ENCODE measurements around the gene WDR73.

Gene WDR73

DNA sequence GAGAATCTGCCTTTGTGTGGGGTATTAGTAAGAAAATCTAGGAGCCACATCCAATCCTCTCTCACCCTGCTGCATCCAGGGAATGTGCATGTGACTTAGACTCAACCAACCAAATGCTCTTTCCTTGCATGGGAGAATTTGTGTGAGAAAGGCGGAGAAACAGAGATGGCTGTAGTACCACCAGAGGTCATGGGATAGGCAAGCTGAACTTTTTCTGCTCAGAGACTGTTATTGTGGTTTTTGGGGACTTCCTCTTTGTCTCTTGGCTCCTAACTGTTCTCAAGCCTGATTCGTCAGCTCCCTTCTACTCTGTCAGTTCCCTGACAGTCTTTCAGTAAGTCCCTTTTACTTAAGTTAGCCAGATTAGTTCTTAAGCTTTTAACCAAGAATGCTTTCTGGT, 55.8 kb downstream of the WDR73 start:
- H3K4me3 ChIP-seq (ENCODE audit: low read length) = no peak overlapping the region
- DNase-seq (ENCODE audit: low read depth) = no peak
- TF ChIP-seq, protein P1, sequence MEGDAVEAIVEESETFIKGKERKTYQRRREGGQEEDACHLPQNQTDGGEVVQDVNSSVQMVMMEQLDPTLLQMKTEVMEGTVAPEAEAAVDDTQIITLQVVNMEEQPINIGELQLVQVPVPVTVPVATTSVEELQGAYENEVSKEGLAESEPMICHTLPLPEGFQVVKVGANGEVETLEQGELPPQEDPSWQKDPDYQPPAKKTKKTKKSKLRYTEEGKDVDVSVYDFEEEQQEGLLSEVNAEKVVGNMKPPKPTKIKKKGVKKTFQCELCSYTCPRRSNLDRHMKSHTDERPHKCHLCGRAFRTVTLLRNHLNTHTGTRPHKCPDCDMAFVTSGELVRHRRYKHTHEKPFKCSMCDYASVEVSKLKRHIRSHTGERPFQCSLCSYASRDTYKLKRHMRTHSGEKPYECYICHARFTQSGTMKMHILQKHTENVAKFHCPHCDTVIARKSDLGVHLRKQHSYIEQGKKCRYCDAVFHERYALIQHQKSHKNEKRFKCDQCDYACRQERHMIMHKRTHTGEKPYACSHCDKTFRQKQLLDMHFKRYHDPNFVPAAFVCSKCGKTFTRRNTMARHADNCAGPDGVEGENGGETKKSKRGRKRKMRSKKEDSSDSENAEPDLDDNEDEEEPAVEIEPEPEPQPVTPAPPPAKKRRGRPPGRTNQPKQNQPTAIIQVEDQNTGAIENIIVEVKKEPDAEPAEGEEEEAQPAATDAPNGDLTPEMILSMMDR (conservative IDR thresholded peaks at IDR 0.05; ENCODE audit: low read depth, low read length) = no peak

DNA sequence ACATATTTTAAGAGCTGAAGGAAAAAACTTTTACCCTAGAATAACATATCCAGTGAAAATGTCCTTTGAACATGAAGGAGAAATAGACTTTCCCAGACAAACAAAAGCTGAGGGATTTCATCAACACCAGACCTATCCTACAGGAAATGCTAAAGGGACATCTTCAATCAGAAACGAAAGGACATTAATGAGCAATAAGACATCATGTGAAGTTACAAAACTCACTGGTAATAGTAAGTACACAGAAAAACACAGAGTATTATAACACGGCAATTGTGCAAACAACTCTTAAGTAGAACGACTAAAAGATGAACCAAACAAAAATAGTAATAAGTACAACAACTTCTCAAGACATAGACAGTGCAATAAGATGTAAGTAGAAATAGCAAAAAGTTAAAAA, 56.8 kb downstream of the WDR73 start:
- H3K4me3 ChIP-seq (ENCODE audit: low read length) = no peak overlapping the region
- no peak for DNase-seq (ENCODE audit: low read depth)
- TF ChIP-seq, protein P1 (conservative IDR thresholded peaks at IDR 0.05; ENCODE audit: low read depth, low read length) = no peak

DNA sequence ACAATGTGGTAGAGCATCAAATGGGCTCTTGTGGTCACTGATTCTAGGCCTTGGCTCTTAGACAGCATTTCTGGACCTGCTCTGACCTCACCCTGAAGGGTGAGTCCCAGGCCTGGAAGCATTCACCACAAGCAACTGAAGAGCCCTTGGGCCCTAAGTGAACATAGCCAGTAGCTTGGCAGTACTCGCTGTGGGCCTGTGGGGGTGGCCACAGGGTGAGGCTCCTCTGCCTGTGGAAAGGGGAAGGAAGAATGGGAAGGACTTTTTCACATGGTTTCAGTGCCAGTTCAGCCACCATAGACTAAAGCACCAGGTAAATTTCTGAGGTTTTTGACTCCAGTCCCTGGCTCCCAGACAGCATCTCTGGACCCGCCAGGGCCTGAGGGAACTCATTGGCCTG, 58.4 kb downstream of the WDR73 start:
- H3K4me3 ChIP-seq (ENCODE audit: low read length) = no peak overlapping the region
- TF ChIP-seq, protein P1 (conservative IDR thresholded peaks at IDR 0.05; ENCODE audit: low read depth, low read length) = no peak
- no peak for DNase-seq (ENCODE audit: low read depth)

DNA sequence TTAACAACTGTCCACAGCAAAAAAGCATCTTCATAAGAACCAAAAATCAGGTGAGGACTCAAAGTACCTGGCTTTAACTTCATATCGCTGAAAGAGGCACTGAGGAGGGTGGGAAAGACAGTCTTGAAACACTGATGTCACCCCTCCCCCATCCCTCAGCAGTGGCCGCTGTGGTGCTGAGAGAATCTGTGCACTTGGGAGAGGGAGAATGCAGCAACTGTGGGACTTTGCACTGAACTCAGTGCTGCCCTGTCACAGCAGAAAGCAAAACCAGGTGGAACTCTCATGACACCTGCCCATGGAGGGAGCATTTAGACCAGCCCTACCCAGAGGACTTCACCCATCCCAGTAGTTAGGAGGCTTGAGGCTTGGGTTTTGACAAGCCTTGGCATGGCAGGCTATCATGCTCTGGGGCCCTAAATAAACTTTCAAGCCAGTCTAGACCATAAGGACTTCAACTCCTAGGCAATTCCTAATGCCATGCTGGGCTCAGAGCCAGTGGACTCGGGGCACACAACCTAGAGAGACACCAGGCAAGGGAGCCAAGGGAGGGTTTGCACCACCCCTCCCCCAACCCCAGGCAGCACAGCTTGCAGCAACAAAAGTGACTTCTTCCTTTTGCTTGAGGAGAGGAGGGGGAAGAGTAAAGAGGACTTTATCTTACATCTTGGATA, 59.3 kb downstream of the WDR73 start:
- TF ChIP-seq, protein P1 (conservative IDR thresholded peaks at IDR 0.05; ENCODE audit: low read depth, low read length) = no peak
- no peak overlapping the region for H3K4me3 ChIP-seq (ENCODE audit: low read length)
- no peak for DNase-seq (ENCODE audit: low read depth)

DNA sequence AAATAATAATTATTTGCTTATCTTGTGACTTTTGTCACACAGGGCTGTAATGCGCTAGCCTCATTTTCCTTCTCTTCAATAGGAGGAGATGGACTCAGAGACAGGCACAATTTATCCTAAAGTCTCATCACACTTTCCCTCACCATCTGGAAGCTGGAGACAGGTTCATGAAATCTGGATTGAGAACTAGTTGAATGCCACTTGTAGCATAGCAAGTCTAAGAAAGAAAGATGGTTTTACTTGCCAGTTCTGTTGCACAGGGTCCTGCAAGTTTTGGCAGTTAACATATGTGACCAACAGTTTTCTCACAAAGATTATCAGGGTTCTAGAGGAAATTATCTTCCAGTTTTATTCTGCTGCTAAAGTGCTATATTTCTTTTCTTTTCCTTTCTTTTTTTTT, 62.3 kb downstream of the WDR73 start:
- TF ChIP-seq, protein P1 (conservative IDR thresholded peaks at IDR 0.05; ENCODE audit: low read depth, low read length) = no peak
- no peak for DNase-seq (ENCODE audit: low read depth)
- H3K4me3 ChIP-seq (ENCODE audit: low read length) = no peak overlapping the region

DNA sequence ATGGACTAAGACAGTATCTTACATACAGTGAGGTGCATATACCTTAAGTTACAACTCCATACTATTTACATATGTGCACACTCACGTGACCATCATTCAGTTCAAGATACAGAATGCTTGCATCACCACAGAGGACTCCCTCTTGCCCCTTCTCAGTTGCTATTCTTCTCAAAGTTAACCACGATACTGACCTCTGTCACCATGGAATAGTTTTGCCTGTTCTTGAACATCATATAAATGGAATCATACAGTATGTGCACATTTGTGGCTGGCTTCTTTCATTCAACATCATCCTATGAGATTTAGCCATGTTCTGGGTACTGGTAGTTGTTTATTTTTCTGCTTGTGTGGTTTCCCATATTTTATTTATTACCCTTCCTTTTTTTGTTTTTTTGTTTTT, 63.7 kb downstream of the WDR73 start:
- TF ChIP-seq, protein P1 (conservative IDR thresholded peaks at IDR 0.05; ENCODE audit: low read depth, low read length) = no peak
- no peak for DNase-seq (ENCODE audit: low read depth)
- H3K4me3 ChIP-seq (ENCODE audit: low read length) = no peak overlapping the region
